Measurements from ENCODE around the gene STAM.

The STAM gene

DNA sequence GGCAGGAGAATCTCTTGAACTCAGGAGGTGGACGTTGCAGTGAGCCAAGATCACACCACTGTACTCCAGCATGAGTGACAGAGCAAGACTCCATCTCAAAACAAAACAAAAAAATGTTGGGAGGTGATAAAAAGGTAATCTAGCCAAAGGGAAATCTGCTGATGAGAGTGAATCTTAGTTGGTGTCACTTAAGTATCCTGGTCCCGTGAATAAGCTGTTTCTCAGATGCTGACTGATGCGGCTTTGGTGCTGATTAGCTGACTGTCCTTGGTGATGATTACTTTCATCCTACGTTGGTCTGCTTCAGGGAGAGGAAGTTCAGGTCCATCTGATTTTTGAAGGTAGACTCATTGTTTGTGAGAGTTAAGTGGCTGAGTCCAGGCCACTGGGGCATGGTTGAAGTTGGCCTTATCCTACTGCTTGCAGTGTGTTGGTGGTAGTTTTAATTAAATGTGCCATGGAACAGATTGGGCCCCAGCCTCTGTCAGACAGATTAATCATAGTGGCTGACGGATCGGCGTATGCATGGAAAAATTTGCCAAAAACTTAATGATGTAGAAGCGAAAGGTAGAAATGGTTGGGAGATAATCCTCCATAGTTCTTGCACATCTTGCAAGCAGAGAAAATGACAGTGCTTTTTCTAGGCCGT lies 90.6 kb downstream of the STAM start:
- DNase-seq, result no peak

DNA sequence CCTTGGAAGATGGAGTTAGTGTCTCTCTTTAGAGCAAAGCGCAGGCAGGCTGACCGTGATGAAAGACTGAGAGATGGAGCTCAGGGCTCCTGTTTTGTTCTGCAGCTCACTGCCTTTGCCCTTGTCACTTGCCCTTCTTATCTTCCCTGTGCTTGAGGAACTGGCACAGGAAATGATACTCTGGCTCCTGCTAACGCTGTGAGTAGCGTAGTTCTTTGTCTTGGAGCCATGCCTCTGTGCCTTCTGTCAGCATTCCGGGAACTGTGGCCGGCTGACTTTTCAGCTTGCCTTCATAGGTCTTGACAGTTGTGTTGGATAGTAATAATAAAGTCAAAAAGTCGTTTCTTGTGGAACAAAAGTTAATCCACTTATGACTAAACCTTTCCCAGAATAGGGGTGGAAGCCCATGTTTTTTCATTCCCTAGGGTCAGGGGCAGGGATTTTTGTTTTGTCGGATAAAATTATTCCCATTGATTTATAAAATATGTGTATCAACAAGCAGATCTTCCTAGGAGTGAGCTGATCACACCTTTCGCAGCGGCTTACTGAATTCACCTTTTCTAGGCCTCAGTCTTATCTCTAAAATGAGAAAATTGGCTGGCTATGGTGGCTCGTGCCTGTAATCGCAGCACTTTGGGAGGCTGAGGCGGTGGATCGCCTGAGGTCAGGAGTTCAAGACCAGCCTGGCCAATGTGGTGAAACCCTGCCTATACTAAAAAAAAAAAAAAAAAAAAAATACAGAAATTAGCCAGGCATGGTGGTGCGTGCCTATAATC lies 91.4 kb downstream of the STAM start:
- no peak for DNase-seq

DNA sequence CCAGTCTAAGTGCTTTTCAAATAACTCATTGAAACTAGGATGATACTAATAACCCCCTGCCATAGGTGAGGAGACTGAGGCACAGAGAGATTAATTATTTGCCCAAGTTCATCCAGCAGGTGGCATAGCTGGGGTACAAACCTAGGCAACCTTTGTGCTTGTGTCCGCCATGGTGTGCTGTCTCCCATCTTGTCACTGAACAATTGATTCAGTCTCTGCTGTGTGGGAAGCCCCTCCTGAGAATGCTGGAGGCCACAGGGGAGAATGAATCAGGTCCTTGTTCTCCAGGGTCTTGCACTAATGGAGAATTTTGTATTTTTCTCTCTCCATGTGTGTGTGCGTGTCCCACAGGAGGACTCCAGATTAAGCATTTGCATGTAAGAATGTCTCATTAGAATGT lies 92.3 kb downstream of the STAM start:
- DNase-seq, result no peak

DNA sequence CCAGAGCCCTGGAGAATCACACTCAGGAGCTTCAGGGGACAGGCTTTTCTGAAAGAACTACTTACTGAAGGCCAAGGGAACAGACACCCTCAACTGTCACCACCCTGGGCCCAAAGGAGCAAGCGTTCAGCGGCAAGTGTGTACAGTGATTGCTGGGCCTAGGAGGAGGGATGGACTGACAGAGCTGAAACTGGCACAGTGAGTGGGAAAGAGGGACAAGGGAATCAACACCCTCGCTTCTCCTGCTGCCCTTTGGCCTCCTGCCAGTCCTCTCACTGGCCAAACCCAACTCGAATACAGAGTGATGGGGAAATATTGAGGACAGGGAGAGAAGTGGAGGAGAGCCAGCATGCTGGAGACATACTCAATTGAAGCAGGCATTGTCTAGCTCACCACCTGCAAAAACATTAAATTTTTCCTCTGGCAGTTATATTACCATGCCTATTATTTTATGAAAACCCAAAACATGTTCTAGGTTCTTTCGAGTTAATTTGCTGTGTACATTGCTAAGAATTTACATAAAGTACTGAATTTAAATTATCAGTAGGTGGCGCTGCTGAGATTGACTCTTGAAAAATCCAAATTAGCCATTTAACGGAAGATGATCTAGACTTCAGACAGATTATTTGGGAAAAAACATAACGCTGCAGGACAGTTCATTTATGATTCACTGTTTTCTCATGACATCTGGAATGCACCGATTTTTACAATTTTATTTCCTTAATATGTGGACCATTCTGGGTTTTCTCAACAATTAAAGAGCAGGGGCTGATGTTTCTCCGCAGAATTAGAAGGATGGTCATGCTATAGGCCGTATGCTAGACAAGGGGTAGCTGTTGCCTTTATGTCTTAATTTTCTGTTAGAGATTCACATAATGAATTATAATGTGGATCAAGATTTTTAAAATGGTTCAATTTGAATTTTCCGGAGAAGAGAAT lies 93.3 kb downstream of the STAM start:
- peak; percentile 55 for DNase-seq

DNA sequence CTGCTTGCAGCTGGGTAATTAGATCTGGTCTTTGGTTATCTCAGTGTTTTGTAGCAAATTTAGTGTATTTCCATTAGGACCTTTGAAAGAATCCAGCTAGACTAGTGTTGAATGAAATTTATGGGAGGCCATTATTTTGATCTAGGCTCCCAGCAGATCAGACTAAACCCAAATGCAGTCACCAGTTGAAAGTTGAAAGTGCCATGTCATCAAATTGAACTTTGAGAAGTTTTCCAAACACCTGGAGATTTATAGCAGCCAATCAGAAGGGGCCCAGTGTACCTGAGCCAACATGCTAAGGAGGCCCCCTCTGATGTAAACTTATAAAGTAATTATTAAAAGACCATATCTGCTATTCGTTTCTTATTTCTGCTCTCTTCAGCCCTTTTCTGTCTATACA lies 96.7 kb downstream of the STAM start:
- no peak for DNase-seq

DNA sequence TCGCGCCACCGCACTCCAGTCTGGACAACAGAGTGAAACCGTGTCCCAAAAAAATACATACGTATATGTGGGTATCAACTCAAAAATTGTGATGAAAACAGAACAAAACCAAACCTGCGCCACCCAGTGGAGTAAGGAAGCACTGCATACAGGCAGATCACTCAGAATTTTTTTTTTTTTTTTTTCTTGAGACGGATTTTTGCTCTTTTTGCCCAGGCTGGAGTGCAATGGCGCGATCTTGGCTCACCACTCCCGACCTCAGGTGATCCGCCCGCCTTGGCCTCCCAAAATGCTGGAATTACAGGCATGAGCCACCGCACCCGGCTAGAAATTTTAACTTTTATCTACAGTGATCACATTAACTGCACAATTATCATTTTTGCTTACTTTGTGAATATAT lies 99.0 kb downstream of the STAM start:
- peak; percentile 64 for DNase-seq

DNA sequence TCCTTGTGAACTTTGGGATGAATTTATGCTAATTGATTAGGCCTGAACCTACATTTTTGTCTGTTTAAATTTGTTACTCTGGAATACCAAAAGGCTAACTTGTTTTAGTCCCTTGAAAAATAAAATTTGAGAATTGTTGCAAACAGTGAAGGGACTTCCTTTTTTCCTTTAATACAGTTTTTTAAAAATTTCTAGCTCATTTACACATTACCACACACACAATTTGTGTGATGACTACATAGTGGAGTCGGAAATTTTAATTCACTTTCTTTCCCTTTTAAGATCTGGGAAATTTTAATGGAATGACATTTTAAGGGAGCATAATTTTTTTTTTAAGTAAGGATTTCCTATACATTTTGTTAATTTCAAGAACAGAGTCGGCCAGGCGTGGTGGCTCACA lies 99.5 kb downstream of the STAM start:
- no peak for DNase-seq

DNA sequence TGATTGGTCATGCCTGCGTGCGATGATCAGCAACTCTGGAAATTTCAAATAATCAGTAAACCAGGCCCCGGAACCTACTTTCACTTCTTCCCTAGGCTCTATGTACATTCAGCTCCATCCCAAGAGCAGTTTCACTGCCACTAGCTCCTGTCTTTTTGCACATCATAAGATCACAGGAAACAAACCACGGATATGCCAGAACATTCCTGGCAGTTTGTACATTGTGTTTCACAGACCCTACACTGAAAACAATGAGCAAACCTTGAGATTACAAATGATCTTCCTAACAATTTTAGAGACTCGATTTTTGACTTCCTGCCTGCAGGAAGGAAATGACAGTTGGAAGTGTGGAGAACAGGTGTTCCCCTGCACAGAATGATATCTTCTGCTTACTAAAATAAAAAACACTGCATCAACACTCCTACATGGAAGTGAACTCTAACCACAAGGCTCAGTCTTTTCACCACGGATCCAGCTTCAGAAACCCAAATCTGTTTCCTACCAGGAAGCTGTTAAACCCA lies 100.5 kb downstream of the STAM start:
- DNase-seq, result peak; percentile 10

DNA sequence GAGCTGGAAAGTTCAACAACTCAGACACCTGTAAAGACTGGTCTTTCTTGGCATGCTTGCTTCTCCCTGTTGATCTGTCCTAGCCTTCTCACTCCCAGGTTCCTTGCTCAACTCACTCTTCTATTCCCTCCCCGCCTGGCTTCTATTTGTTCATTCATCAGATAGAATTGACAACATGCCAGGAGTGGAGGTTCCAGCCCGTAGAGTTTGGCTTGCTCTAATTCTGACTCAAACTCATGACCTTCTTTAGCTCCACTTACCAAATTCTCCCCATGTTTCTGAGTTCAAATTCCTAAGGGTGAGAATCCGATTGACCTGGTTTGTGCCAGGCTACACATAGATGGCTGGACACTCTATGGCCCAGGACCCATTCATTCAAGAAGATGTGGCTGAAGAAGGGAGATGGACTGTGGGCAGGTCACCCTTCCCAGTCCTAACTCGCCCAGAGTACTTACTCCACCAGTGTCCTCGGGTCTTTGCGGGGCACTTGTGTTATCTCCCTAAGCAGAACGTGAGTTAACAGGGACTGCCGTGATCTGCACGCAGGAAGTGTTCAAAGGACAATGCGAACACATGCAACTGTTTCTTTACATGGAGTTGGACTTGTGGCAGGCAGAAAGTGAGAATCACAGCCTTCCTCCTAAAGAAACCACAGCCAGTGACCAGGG lies 104.1 kb downstream of the STAM start:
- DNase-seq, result no peak

DNA sequence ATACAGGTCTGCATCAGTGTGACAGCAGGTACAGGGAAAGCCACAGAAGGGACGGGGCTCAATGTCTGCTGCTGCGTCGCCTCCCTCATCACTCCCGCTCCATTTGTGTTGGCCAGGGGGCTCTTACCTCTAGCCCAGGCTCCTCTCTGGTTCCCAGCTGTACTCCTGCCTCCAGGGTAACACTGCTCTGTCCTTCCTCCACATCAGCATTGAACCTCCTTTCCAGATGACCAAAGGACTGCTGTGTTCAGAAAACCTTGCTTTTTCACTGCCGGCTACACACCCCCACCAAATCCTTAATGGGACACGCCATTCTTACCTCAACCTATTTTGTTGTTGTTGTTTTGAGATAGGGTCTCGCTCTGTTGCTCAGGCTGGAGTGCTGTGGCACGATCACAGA lies 105.9 kb downstream of the STAM start:
- DNase-seq, result no peak

DNA sequence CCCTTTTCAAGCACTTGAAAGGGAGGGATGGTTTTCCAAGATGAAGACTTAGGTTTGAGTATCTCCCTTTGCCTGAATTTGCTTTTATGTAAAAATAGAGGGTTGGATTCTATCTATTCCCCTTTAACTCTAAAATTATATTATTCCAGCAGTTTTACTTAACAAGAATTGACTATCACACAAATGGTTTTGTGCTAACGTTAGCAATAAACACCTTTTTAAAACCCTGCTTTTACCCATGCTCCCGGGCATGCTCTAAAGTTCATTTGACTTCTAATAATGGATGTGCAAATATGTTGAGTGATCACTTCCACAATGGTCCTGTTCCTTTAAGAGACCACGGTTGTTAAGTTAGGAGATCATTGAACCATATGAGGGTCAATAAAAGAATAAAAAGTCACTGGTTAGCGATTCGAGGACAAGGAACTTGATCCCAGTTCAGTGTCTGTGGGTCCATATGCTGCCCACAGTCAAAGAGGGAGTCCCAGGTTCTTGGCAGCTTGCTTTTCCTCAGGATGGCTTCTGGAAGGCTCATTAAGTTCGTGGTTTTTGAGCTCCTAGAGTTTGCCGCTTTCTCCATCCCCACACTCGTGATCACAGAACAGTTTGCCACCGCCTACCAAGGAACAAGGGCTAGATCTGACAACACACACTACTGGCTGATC lies 108.0 kb downstream of the STAM start, which contains the start of gene TMEM236:
TSS of gene TMEM236 (plus strand) at position 421 of the 665 bp plus-strand sequence. CDS start at position 516, 95 bp downstream.
- DNase-seq, result no peak

DNA sequence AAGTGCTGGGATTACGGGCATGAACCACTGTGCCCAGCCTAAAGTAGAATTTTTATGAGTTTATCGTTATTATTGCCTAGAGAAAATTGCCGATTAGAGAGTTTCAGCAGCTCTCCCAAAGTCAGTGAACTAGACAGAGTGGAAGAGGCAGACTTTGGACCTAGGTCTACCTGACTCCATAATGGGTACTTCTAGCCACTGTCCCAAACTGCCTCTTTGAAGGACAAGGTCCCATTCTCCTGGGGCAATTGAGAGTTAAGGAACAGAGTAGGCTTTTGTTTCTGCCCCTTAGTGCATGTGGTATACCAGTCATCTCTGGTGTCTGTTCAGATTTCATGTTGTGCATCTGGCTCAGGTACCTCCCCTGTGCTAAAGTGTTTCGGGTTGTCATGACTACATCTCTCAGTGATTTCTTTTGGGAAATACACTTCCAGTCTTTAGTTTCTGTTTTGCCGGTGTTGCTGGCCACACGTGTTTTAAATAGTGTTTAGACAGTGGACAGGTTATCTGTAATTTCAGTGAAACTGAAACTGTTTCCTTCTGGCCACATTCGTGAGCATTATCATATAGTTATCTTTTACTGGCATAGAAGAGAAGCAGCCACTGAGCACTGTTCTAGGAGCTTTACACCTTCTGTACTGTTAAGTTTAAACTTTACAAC lies 112.7 kb downstream of the STAM start:
- DNase-seq, result peak; percentile 79

DNA sequence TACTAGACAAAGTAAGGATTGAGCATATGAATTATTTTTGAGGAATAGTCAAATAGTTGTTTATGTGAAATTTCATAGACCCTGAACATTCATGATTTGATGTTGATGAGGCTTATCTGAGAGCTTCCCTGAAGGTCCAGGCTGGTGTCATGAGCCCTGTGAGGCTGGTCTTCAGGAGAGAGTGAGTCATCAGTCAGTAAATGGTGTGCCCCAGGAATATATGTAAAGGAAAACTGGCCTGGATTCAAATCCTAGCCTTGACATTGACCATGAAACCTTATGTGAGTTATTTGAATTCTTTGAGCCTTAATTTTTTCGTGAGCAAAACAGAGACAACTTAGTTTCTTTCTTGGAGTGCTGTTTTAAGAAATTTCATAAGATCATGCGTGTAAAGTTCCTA lies 114.2 kb downstream of the STAM start:
- DNase-seq, result no peak

DNA sequence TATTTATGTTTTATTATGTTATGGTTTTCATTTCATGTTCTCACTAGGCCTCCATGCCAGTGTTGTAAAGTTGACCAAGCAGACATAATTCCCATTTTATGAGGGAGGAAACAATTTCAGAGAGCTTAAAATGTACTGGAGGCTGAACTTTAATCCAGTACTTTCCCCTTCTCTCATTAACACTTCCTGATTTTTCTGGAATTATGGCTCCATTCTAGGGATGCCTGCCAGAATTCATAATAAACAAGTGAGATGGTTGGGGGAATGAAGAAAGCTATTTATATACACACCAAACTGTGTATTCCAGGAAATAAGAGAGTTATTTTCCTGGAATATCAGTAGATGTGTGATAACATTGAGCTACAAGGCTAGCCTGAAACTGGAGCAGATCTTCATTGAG lies 114.9 kb downstream of the STAM start:
- DNase-seq, result no peak

DNA sequence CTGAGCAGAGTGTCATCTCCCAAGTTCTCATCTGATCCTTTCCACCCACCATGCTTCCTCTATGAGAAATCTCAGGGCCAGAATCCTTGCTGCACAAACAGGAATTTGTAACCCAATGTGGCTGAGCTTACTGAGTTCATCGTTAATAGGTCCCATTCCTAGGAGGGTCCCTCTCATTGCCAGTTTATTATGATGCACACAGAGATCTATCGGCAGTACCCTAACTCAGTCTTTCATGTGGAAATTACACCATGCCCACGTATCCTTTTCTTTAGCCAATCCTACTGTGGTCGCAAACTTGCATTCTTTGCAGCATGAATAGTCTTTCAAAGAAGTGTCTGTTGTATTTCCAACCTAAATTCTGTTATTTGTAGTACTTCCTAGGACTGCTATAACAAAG lies 120.2 kb downstream of the STAM start:
- no peak for DNase-seq

DNA sequence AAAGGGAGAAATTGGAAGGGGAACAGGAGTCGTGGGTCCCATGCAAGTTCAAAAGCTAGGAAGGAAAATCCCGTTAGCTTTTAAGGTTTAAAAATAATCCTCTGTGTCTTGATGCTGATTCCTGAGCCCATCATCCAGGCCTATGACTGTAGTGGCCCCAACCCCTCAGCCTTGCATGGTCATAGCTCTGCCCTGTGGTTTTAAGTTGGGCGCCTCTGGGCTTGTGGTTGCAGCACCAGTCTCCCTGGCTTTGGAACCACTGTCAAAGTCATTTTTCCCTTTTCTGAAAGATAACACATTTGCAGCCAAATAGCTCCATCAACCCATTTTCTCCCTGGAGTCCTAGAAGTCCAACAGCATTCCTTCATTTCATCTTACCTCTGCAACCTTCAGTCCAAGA lies 121.7 kb downstream of the STAM start:
- no peak for DNase-seq
